Lower leg skin (tissue), 3 donors: ENCODE data around the gene ETV5.

Source experiments
- CTCF ChIP-seq, 3 donors: fragments of 450-650 bp; IDR thresholded peaks; one replicate each; pipeline ENCODE4 v1.5.1; 2016; ENCODE audit warnings: antibody characterized with exemption in 3 of 3, mild to moderate bottlenecking in 3 of 3, moderate library complexity in 2 of 3
- POLR2A ChIP-seq, 2 donors: fragments of 450-650 bp; IDR thresholded peaks; one replicate each; pipeline ENCODE4 v1.6.1; 2016 to 2017; ENCODE audit warnings: antibody characterized with exemption in 2 of 2, mild to moderate bottlenecking in 1 of 2, moderate library complexity in 1 of 2

GRCh38 chr3:186118692-186119091, 9.8 kb upstream of the ETV5 start:
- TF ChIP-seq CTCF (IDR thresholded peaks at IDR 0.05) (no peak), POLR2A (IDR thresholded peaks at IDR 0.05) (no peak)
